ENCODE results near the gene PAX3. TPM values are rescaled to one million over a fixed set of nuclear protein-coding genes. Genes with fewer than 3 reads are reported as not detected.

The PAX3 gene
- total and polyA plus RNA-seq, 9 of the 15 experiments (the other 6 are each of a cell fraction or from before 2014, with no cell fraction given): not detected

GRCh38 chr2:222318026-222318711 is 19.4 kb upstream of the PAX3 start (continued):
- 0 out of 2 replicates have a peak, but pooled peaks have one; percentile 11 for TF ChIP-seq DEAF1 (CRISPR knock-in tag; IDR thresholded peaks at IDR 0.05)
- TF ChIP-seq E2F6 (IDR thresholded peaks at IDR 0.05; ENCODE audit: borderline replicate concordance in 1 of 2, extremely low read depth in 1 of 2, insufficient read depth in 1 of 2, insufficient read length in 1 of 2, low read depth in 1 of 2, low read length in 1 of 2, poor library complexity in 1 of 2, severe bottlenecking in 1 of 2): peak in 1 of 2 experiments; percentile 14
- TF ChIP-seq E2F8 (IDR thresholded peaks at IDR 0.05; ENCODE audit: low read depth, partially characterized antibody): no peak
- TF ChIP-seq CTCF (IDR thresholded peaks at IDR 0.05 in 2 of 3, conservative IDR thresholded peaks at IDR 0.05 in 1 of 3; ENCODE audit: insufficient read depth in 2 of 3, low read depth in 1 of 3, low read length in 3 of 3): peak in 1 of 3 experiments; percentile 23; a peak in 2 of 6 replicates
- peak; percentile 34; the same call in 1 of the 2 replicates for TF ChIP-seq TFAP4 (CRISPR knock-in tag; IDR thresholded peaks at IDR 0.05; ENCODE audit: borderline replicate concordance)
- no peak for TF ChIP-seq MCM3 (IDR thresholded peaks at IDR 0.05)
- no peak for TF ChIP-seq HEY1 (CRISPR knock-in tag; IDR thresholded peaks at IDR 0.05; ENCODE audit: borderline replicate concordance)
- no peak for TF ChIP-seq LCOR (CRISPR knock-in tag; IDR thresholded peaks at IDR 0.05)
- peak; percentile 75 to 79 for TF ChIP-seq NRF1 (conservative IDR thresholded peaks at IDR 0.05 in 1 of 2, IDR thresholded peaks at IDR 0.05 in 1 of 2)
- TF ChIP-seq HLTF (IDR thresholded peaks at IDR 0.05): no peak
- TF ChIP-seq ELK3 (CRISPR knock-in tag; IDR thresholded peaks at IDR 0.05): no peak
- no peak for TF ChIP-seq ZC3H11A (IDR thresholded peaks at IDR 0.05; ENCODE audit: low read depth, low read length)
- TF ChIP-seq HNRNPL (IDR thresholded peaks at IDR 0.05; ENCODE audit: low read depth, low read length): no peak
- no peak for TF ChIP-seq ERF (CRISPR knock-in tag; IDR thresholded peaks at IDR 0.05)
- TF ChIP-seq THRAP3 (IDR thresholded peaks at IDR 0.05; ENCODE audit: borderline replicate concordance): no peak
- TF ChIP-seq ZNF324 (CRISPR knock-in tag; IDR thresholded peaks at IDR 0.05): no peak
- no peak for TF ChIP-seq ZNF584 (CRISPR knock-in tag; IDR thresholded peaks at IDR 0.05; ENCODE audit: low read depth)
- no peak for TF ChIP-seq TAF9B (IDR thresholded peaks at IDR 0.05; ENCODE audit: partially characterized antibody)
